ENCODE data around the gene THSD4.
"Not testable (repeated sequence)": the region's sequence is repeated elsewhere in the genome, so short reads cannot be mapped to it uniquely, and the experiment has no call there.

The THSD4 gene

DNA sequence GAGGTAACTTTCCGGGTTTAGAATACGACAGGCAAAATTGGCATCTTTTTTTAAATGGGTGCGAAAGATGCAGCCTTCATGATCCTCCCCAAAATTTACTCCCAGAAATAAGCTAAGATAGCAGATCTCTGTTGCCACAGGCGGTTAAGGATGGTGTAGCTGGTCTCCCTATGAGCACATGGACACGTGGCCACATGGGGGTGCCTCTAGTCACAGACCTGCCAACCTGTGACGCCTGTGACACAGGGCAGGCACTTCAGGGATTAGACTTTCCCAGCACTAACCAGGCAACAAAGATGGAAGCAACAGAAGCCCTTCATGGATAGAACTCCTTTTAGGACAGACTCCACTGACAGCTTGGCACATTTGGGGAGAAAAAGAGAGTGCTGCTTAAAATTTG lies 320.3 kb downstream of the THSD4 start:
- H3K9ac ChIP-seq (ENCODE audit: low read length): no peak overlapping the region
- no peaks in the 10 kb centered on the region for H3K36me3 ChIP-seq (ENCODE audit: control insufficient read depth, insufficient read depth, low read length)
- H3K4me3 ChIP-seq (ENCODE audit: low read length): no peak overlapping the region
- H3K9me3 ChIP-seq (ENCODE audit: control insufficient read depth, low read length): no peaks in the 10 kb centered on the region
- H3K4me1 ChIP-seq (ENCODE audit: control insufficient read depth, insufficient read depth, low read length): no peaks in the 10 kb centered on the region
- no peaks in the 10 kb centered on the region for H3K27me3 ChIP-seq (ENCODE audit: control insufficient read depth, insufficient read depth, low read length)

DNA sequence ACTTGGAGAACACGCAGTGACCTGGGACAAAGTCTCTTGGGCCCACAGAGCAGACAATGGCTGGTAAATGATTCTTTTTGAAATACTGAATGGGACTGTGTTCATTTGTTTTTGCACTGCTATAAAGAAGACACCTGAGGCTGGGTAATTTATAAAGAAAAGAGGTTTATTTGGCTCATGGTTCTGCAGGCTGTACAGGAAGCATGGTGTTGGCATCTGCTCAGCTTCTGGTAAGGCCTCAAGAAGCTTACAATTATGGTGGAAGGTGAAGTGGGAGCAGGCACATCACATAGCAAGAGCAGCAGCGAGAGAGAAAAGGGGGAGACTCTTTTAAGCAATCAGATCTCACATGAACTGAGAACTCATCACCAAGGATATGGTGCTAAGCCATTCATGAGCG lies 321.6 kb downstream of the THSD4 start:
- H3K27me3 ChIP-seq (ENCODE audit: control insufficient read depth, insufficient read depth, low read length): no peaks in the 10 kb centered on the region

DNA sequence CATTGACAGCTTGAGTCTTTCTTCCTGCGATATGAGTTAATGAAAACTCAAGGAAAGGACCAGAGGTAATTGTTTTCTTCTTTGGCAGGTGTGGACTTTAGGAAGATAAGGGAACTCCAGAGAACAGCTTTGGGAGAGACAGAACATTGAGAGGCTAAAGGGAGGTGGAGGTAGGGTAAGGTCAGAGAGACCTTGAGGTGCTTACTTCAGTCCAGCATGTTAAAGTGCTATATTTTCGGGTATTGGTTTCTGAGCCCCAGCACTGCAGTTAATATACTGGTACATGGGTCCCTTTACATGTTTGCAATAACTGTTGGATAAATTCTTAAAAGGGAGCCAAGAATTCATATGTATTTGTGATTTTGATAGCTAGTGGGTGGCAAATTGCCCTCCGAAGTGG lies 322.1 kb downstream of the THSD4 start:
- Histone ChIP-seq H3K9ac (ENCODE audit: low read length) (no peak overlapping the region), H3K4me3 (ENCODE audit: low read length) (no peak overlapping the region), H3K27me3 (ENCODE audit: control insufficient read depth, insufficient read depth, low read length) (no peaks in the 10 kb centered on the region), H3K9me3 (ENCODE audit: control insufficient read depth, low read length) (no peaks in the 10 kb centered on the region), H3K4me1 (ENCODE audit: control insufficient read depth, insufficient read depth, low read length) (no peaks in the 10 kb centered on the region), H3K36me3 (ENCODE audit: control insufficient read depth, insufficient read depth, low read length) (no peaks in the 10 kb centered on the region)

More for the DNA sequence above, 321.6 kb downstream of the THSD4 start:
- Histone ChIP-seq H3K9me3 (ENCODE audit: control insufficient read depth, low read length) (no peaks in the 10 kb centered on the region), H3K36me3 (ENCODE audit: control insufficient read depth, insufficient read depth, low read length) (no peaks in the 10 kb centered on the region), H3K9ac (ENCODE audit: low read length) (no peak overlapping the region), H3K4me3 (ENCODE audit: low read length) (no peak overlapping the region), H3K4me1 (ENCODE audit: control insufficient read depth, insufficient read depth, low read length) (no peaks in the 10 kb centered on the region)

DNA sequence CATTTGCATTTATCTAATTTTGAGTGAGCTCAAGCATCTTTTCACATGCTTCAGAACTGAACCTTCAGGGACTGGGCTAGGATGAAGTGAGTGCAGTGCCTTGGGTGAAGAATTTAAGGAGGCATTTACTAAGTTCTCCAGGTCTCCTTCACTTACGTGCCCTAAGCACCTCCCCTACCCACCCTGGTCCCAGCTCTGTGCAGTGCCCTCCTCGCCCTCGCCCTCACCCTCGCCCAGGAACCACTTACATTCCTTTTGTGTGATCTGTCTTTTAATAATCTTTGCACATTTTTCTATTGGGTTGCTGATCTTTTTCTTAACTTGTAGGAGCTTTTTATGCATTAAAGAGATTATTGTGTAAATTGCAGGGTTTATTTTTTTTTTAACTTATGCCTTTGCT lies 322.6 kb downstream of the THSD4 start:
- Histone ChIP-seq H3K9me3 (ENCODE audit: control insufficient read depth, low read length) (no peaks in the 10 kb centered on the region), H3K36me3 (ENCODE audit: control insufficient read depth, insufficient read depth, low read length) (no peaks in the 10 kb centered on the region)

DNA sequence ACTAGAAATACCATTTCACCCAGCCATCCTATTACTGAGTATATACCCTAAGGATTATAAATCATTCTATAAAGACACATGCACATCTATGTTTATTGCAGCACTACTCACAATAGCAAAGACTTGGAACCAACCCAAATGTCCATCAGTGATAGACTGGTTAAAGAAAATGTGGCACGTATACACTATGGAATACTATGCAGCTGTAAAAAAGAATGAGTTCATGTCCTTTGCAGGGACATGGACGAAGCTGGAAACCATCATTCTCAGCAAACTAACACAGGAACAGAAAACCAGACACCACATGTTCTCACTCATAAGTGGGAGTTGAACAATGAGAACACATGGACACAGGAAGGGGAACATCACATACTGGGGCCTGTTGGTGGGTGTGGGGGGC lies 324.2 kb downstream of the THSD4 start:
- not testable (repeated sequence) for H3K36me3 ChIP-seq (ENCODE audit: control insufficient read depth, insufficient read depth, low read length); H3K4me1 ChIP-seq (ENCODE audit: control insufficient read depth, insufficient read depth, low read length); H3K27me3 ChIP-seq (ENCODE audit: control insufficient read depth, insufficient read depth, low read length); H3K9ac ChIP-seq (ENCODE audit: low read length); H3K9me3 ChIP-seq (ENCODE audit: control insufficient read depth, low read length); H3K4me3 ChIP-seq (ENCODE audit: low read length)

More for the DNA sequence above, 322.6 kb downstream of the THSD4 start:
- H3K4me3 ChIP-seq (ENCODE audit: low read length): no peak overlapping the region
- no peaks in the 10 kb centered on the region for H3K27me3 ChIP-seq (ENCODE audit: control insufficient read depth, insufficient read depth, low read length)
- H3K4me1 ChIP-seq (ENCODE audit: control insufficient read depth, insufficient read depth, low read length): no peaks in the 10 kb centered on the region
- H3K9ac ChIP-seq (ENCODE audit: low read length): no peak overlapping the region

DNA sequence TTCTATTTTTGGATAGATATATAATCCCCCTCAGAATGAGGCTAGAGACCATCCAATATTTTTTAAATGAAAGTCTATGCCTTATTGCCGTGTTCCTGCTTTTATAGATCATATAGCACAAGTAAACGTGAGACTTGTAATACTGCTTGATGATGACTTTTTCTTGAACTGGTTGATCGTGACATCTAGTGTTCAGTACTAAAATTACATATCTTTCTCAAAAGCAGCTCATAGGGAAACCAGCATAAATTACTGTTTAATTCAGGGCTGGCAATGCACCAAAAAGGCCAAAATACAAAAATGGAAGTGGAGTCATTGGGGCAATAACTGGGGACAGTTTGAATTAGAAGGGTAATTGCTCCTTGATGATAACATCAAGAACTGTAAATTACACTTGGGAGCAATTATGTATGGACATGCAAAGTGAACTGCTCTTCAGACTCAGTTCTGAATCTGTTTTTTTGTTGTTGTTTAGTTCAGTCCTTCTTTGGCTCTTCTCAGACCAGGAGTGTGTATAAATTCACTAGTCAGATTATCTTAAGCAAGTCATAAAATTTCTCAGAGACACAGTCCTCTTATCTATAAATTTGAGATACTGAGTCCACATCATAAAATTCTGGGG lies 325.3 kb downstream of the THSD4 start:
- Histone ChIP-seq H3K36me3 (ENCODE audit: control insufficient read depth, insufficient read depth, low read length) (no peaks in the 10 kb centered on the region), H3K9ac (ENCODE audit: low read length) (no peak overlapping the region), H3K27me3 (ENCODE audit: control insufficient read depth, insufficient read depth, low read length) (no peaks in the 10 kb centered on the region), H3K4me3 (ENCODE audit: low read length) (no peak overlapping the region), H3K9me3 (ENCODE audit: control insufficient read depth, low read length) (no peaks in the 10 kb centered on the region), H3K4me1 (ENCODE audit: control insufficient read depth, insufficient read depth, low read length) (no peaks in the 10 kb centered on the region)

DNA sequence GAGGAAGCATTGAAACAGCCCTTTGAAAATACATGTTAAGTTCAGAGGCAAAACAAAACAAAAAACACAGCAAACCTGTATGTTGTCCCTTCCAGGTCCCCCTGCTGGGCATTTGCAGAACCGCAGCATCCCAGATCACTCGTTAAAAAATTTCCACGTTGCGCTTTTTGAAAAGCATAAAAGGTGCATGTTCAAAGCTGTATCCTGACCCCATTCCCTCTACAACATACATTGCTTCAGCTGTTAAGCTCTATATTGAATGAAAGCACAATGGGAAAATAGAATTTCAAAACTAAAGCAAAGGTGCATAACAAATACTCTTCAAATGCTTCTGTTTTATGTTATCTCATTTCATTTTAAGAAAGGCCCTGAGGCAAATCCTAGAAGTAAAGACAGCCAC lies 328.3 kb downstream of the THSD4 start:
- Histone ChIP-seq H3K36me3 (ENCODE audit: control insufficient read depth, insufficient read depth, low read length) (no peaks in the 10 kb centered on the region), H3K27me3 (ENCODE audit: control insufficient read depth, insufficient read depth, low read length) (no peaks in the 10 kb centered on the region), H3K9me3 (ENCODE audit: control insufficient read depth, low read length) (no peaks in the 10 kb centered on the region), H3K4me3 (ENCODE audit: low read length) (no peak overlapping the region), H3K4me1 (ENCODE audit: control insufficient read depth, insufficient read depth, low read length) (peaks cover 14% of the 10 kb centered on the region), H3K9ac (ENCODE audit: low read length) (no peak overlapping the region)

DNA sequence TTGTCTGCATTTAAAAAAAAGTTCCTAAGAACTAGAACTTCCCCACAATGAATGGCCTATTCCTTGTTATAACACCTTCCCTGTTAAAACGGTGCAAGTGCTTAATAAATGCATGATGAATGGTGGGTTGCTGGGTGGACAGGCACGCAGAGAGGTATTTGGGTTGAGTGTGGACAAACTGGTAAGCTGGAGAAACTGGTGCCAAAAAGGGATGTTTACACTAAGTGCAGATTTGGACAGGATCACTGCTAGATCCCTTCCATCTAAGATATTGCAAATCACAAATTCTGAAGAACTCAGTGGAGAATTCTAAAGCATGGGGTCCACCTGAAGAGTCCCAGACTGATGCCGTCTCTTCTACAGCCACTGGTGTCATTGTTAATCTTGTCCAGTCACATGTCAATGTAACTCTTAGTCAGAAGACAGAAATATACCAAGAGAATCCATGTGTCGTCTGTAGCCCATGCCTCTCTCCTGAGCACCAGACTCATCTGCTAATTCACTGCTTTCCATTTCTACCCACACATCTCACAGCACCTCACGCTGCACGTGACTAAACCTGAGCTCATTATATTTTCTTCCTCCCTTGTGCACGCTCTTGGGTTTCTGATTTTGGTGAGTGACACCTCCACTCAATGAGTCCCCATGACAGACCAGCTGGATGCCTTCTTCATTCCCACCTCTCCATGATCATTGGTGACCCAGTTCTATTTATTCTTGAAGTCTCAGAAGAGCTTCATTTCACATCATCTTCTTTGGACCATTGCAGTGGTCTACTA lies 328.9 kb downstream of the THSD4 start:
- H3K36me3 ChIP-seq (ENCODE audit: control insufficient read depth, insufficient read depth, low read length): no peaks in the 10 kb centered on the region
- H3K4me1 ChIP-seq (ENCODE audit: control insufficient read depth, insufficient read depth, low read length): peaks cover 19% of the 10 kb centered on the region

DNA sequence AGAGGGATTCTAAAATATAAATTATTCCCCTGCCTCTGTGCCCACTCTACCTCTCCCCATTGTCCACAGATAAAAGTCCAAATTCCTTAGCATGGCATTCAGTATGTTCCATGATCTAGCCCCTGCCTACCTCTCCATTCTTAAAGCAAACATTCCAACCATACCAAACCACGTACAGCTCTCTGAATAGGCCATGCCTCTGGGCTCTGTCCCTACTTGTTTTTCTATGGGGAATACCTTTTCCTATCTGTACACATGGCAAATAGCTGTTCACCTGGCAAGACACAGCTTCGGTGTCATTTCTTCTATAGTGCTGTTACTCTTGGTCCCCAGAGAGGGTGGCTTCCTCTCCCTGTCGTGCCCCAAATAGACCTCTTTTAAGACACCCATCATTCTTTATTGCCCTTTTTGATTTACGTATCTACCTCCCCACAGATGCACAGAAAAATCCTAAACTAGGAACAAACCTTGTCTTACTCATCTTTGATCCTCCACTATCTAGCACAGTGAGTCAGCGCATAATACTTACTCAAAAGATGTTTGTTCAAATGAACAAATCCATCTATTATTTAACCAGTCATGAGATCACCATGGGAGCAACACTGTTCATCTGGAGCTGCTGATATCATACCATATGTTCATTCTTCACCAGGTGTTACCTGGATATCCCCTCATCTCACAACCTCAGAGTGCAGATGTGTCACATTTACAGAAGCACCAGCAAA lies 329.8 kb downstream of the THSD4 start:
- Histone ChIP-seq H3K27me3 (ENCODE audit: control insufficient read depth, insufficient read depth, low read length) (no peaks in the 10 kb centered on the region), H3K9ac (ENCODE audit: low read length) (no peak overlapping the region), H3K4me1 (ENCODE audit: control insufficient read depth, insufficient read depth, low read length) (peaks cover 19% of the 10 kb centered on the region), H3K9me3 (ENCODE audit: control insufficient read depth, low read length) (no peaks in the 10 kb centered on the region), H3K4me3 (ENCODE audit: low read length) (no peak overlapping the region), H3K36me3 (ENCODE audit: control insufficient read depth, insufficient read depth, low read length) (no peaks in the 10 kb centered on the region)

More for the DNA sequence above, 328.9 kb downstream of the THSD4 start:
- H3K27me3 ChIP-seq (ENCODE audit: control insufficient read depth, insufficient read depth, low read length): no peaks in the 10 kb centered on the region
- H3K9ac ChIP-seq (ENCODE audit: low read length): no peak overlapping the region
- H3K4me3 ChIP-seq (ENCODE audit: low read length): no peak overlapping the region
- H3K9me3 ChIP-seq (ENCODE audit: control insufficient read depth, low read length): no peaks in the 10 kb centered on the region

DNA sequence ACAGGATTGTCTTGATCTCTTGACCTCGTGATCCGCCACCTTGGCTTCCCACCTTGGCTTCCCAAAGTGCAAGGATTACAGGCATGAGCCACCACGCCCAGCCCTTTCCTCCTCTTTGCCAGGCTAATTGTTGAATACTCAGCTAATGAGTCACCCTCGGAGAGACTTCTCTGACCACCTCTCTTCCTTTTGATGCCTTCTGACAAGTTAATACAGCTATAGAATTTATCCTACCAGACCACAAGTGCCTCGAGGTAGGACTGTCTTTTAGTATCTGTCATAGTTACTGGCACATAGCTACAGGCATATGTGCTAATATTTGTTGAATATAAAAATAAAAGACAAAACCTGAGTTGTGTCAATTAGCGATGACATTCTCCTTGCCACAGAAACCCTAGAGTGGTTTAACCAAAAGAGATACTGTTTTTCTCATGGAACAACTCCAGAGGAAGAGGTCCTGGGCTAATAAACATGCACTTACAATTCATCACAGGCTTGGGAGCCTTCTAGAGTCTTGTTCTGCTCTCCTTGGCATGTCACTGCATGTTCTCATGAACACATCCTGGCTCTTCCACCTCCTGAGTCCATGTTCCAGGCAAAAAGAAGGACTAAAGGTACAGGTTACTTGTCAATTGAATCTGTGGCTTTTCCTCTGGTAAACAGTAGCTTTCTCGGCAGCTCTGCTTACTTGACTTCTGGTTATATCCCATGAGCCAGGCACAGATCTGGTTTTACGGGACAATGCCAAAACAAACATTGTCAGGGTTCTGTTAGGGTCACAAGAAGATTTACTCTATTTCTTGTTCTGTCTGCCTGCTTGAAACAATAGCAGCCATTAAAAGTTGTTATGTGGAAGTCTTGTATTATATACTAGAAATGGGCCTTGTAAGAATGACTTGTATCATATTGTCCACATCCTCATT lies 332.3 kb downstream of the THSD4 start:
- Histone ChIP-seq H3K9me3 (ENCODE audit: control insufficient read depth, low read length) (no peaks in the 10 kb centered on the region), H3K9ac (ENCODE audit: low read length) (peak overlapping the region; percentile 1), H3K27me3 (ENCODE audit: control insufficient read depth, insufficient read depth, low read length) (no peaks in the 10 kb centered on the region), H3K4me3 (ENCODE audit: low read length) (no peak overlapping the region), H3K4me1 (ENCODE audit: control insufficient read depth, insufficient read depth, low read length) (peaks cover 30% of the 10 kb centered on the region), H3K36me3 (ENCODE audit: control insufficient read depth, insufficient read depth, low read length) (no peaks in the 10 kb centered on the region)

DNA sequence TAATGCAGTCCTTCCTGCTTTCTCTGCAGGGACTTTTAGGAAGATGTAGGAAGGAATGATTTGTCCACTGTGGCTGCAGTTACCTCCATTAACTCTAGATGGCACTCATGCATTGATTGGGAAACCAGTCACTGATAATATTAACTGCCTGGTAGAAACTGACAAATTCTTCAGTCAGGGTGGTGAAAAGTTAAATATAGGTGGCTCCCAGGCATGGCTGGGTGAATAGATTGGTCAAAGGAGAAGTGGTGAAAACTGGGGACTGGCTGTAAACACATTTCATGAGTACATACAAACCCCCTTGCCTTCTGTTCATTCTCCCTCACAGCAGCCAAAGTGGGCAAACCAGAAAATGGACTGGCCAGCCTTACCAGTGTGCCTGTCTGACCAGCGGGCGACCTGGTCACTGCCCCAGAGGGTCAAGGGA lies 333.4 kb downstream of the THSD4 start:
- Histone ChIP-seq H3K4me1 (ENCODE audit: control insufficient read depth, insufficient read depth, low read length) (peaks cover 38% of the 10 kb centered on the region), H3K4me3 (ENCODE audit: low read length) (no peak overlapping the region), H3K36me3 (ENCODE audit: control insufficient read depth, insufficient read depth, low read length) (no peaks in the 10 kb centered on the region), H3K9ac (ENCODE audit: low read length) (no peak overlapping the region), H3K9me3 (ENCODE audit: control insufficient read depth, low read length) (no peaks in the 10 kb centered on the region), H3K27me3 (ENCODE audit: control insufficient read depth, insufficient read depth, low read length) (no peaks in the 10 kb centered on the region)
